ENCODE measurements around the gene CDH23. TPM values are rescaled to one million over a fixed set of nuclear protein-coding genes. Genes with fewer than 3 reads are reported as not detected.

Gene CDH23
- total and polyA plus RNA-seq, 7 donors: 1.00 to 3.8 (median 1.9) TPM

- peaks cover 0 to 8% (median 0%) of the 10 kb centered on the region in 3 donors for H3K27me3 ChIP-seq (ENCODE audit: insufficient read depth in 3 of 3, low read length in 2 of 3)
- H3K27ac ChIP-seq: no peak overlapping the region
- ATAC-seq (no peak), DNase-seq (no peak)
- intact Hi-C loops (cut with DNase I): no loop called here
- no peaks in the 10 kb centered on the region for H3K4me1 ChIP-seq
- no peaks in the 10 kb centered on the region for H3K9me3 ChIP-seq
- H3K36me3 ChIP-seq (ENCODE audit: insufficient read depth in 1 of 2, low read depth in 1 of 2): no peaks in the 10 kb centered on the region
- no peak for TF ChIP-seq CTCF (IDR thresholded peaks at IDR 0.05)
- no peak overlapping the region for H3K4me3 ChIP-seq
- 77 to 85% (median 81%) methylated on average over 8 of the region's 8 CpGs for WGBS, 3 donors
Observed at GRCh38 chr10:71587941-71588573, 191.3 kb downstream of the CDH23 start.

- no peak for TF ChIP-seq CTCF (IDR thresholded peaks at IDR 0.05)
- intact Hi-C loops (cut with DNase I): no loop called here
- H3K4me1 ChIP-seq: no peaks in the 10 kb centered on the region
- ATAC-seq: no peak
- WGBS, 3 donors: 95 to 99% (median 97%) methylated on average over 4 of the region's 4 CpGs
- no peaks in the 10 kb centered on the region for H3K36me3 ChIP-seq (ENCODE audit: insufficient read depth in 1 of 2, low read depth in 1 of 2)
- no peak overlapping the region for H3K4me3 ChIP-seq
- H3K27me3 ChIP-seq (ENCODE audit: insufficient read depth in 3 of 3, low read length in 2 of 3): peaks cover 0 to 8% (median 0%) of the 10 kb centered on the region in 3 donors
- no peaks in the 10 kb centered on the region for H3K9me3 ChIP-seq
- no peak for DNase-seq
- no peak overlapping the region for H3K27ac ChIP-seq
Observed at GRCh38 chr10:71588685-71589084, 192.0 kb downstream of the CDH23 start.

- no peaks in the 10 kb centered on the region for H3K4me1 ChIP-seq
- H3K4me3 ChIP-seq: no peak overlapping the region
- ATAC-seq (peak in 2 of 4 donors; percentile 23 to 29), DNase-seq (no peak)
- WGBS, 3 donors: 57 to 73% (median 61%) methylated on average over 14 of the region's 14 CpGs
- no peak for TF ChIP-seq CTCF (IDR thresholded peaks at IDR 0.05)
- no peaks in the 10 kb centered on the region for H3K9me3 ChIP-seq
- H3K27me3 ChIP-seq (ENCODE audit: insufficient read depth in 3 of 3, low read length in 2 of 3): peaks cover 0 to 8% (median 0%) of the 10 kb centered on the region in 3 donors
- no peak overlapping the region for H3K27ac ChIP-seq
- no peaks in the 10 kb centered on the region for H3K36me3 ChIP-seq (ENCODE audit: insufficient read depth in 1 of 2, low read depth in 1 of 2)
- intact Hi-C loops (cut with DNase I): no loop called here
Observed at GRCh38 chr10:71589617-71590551, 193.2 kb downstream of the CDH23 start.

- DNase-seq: no peak
- no peak for TF ChIP-seq CTCF (IDR thresholded peaks at IDR 0.05)
Observed at GRCh38 chr10:71590781-71591350, 194.1 kb downstream of the CDH23 start.

More at GRCh38 chr10:71590781-71591350, 194.1 kb downstream of the CDH23 start:
- 49 to 65% (median 54%) methylated on average over 10 of the region's 10 CpGs for WGBS, 3 donors
- Histone ChIP-seq H3K4me1 (no peaks in the 10 kb centered on the region), H3K27me3 (ENCODE audit: insufficient read depth in 3 of 3, low read length in 2 of 3) (peaks cover 0 to 8% (median 0%) of the 10 kb centered on the region in 3 donors), H3K36me3 (ENCODE audit: insufficient read depth in 1 of 2, low read depth in 1 of 2) (no peaks in the 10 kb centered on the region), H3K4me3 (no peak overlapping the region), H3K27ac (no peak overlapping the region), H3K9me3 (no peaks in the 10 kb centered on the region)
- no peak for ATAC-seq
- intact Hi-C loops (cut with DNase I): no loop called here

All from psoas muscle (tissue), 8 donors.